ENCODE measurements around the gene ARL15. TPM values are rescaled to one million over a fixed set of nuclear protein-coding genes. Genes with fewer than 3 reads are reported as not detected.
"Not testable (repeated sequence)": the region's sequence is repeated elsewhere in the genome, so short reads cannot be mapped to it uniquely, and the experiment has no call there.

ARL15 gene
- total RNA-seq, 1 donor from 2014 or later: 42.3 TPM

- Histone ChIP-seq H3K36me3 (ENCODE audit: control insufficient read depth in 3 of 3, insufficient read depth in 3 of 3, low read length in 3 of 3) (no peaks in the 10 kb centered on the region), H3K9me3 (ENCODE audit: control insufficient read depth in 3 of 3, low read length in 3 of 3) (no peaks in the 10 kb centered on the region), H3K4me1 (ENCODE audit: control insufficient read depth in 3 of 3, insufficient read depth in 3 of 3, low read length in 3 of 3) (no peaks in the 10 kb centered on the region), H3K4me3 (ENCODE audit: low read length in 3 of 3) (no peak overlapping the region), H3K27ac (ENCODE audit: low read depth, low read length) (no peak overlapping the region), H3K27me3 (ENCODE audit: control insufficient read depth in 3 of 3, insufficient read depth in 3 of 3, low read length in 3 of 3) (no peaks in the 10 kb centered on the region), H3K9ac (ENCODE audit: low read depth in 1 of 3, low read length in 3 of 3) (no peak overlapping the region)
These were observed 436.0 kb downstream of the ARL15 start for GRCh38 chr5:53874409-53874808.

GRCh38 chr5:53873235-53873634, 437.1 kb downstream of the ARL15 start:
- Histone ChIP-seq H3K27me3 (ENCODE audit: control insufficient read depth in 3 of 3, insufficient read depth in 3 of 3, low read length in 3 of 3) (no peaks in the 10 kb centered on the region), H3K36me3 (ENCODE audit: control insufficient read depth in 3 of 3, insufficient read depth in 3 of 3, low read length in 3 of 3) (no peaks in the 10 kb centered on the region), H3K27ac (ENCODE audit: low read depth, low read length) (no peak overlapping the region), H3K4me3 (ENCODE audit: low read length in 3 of 3) (no peak overlapping the region), H3K9me3 (ENCODE audit: control insufficient read depth in 3 of 3, low read length in 3 of 3) (no peaks in the 10 kb centered on the region), H3K4me1 (ENCODE audit: control insufficient read depth in 3 of 3, insufficient read depth in 3 of 3, low read length in 3 of 3) (no peaks in the 10 kb centered on the region), H3K9ac (ENCODE audit: low read depth in 1 of 3, low read length in 3 of 3) (no peak overlapping the region)

- H3K4me3 ChIP-seq (ENCODE audit: low read length in 3 of 3): no peak overlapping the region
- no peaks in the 10 kb centered on the region for H3K27me3 ChIP-seq (ENCODE audit: control insufficient read depth in 3 of 3, insufficient read depth in 3 of 3, low read length in 3 of 3)
- no peak overlapping the region for H3K9ac ChIP-seq (ENCODE audit: low read depth in 1 of 3, low read length in 3 of 3)
- no peaks in the 10 kb centered on the region for H3K36me3 ChIP-seq (ENCODE audit: control insufficient read depth in 3 of 3, insufficient read depth in 3 of 3, low read length in 3 of 3)
- H3K9me3 ChIP-seq (ENCODE audit: control insufficient read depth in 3 of 3, low read length in 3 of 3): no peaks in the 10 kb centered on the region
- H3K27ac ChIP-seq (ENCODE audit: low read depth, low read length): no peak overlapping the region
- H3K4me1 ChIP-seq (ENCODE audit: control insufficient read depth in 3 of 3, insufficient read depth in 3 of 3, low read length in 3 of 3): no peaks in the 10 kb centered on the region
These were observed 438.6 kb downstream of the ARL15 start for GRCh38 chr5:53871775-53872174.

GRCh38 chr5:53871050-53871449, 439.3 kb downstream of the ARL15 start:
- Histone ChIP-seq H3K36me3 (ENCODE audit: control insufficient read depth in 3 of 3, insufficient read depth in 3 of 3, low read length in 3 of 3) (no peaks in the 10 kb centered on the region), H3K27me3 (ENCODE audit: control insufficient read depth in 3 of 3, insufficient read depth in 3 of 3, low read length in 3 of 3) (no peaks in the 10 kb centered on the region)

GRCh38 chr5:53858700-53859456, 451.5 kb downstream of the ARL15 start:
- no peaks in the 10 kb centered on the region for H3K9me3 ChIP-seq (ENCODE audit: control insufficient read depth in 3 of 3, low read length in 3 of 3)
- H3K4me1 ChIP-seq (ENCODE audit: control insufficient read depth in 3 of 3, insufficient read depth in 3 of 3, low read length in 3 of 3): no peaks in the 10 kb centered on the region
- H3K36me3 ChIP-seq (ENCODE audit: control insufficient read depth in 3 of 3, insufficient read depth in 3 of 3, low read length in 3 of 3): no peaks in the 10 kb centered on the region
- no peaks in the 10 kb centered on the region for H3K27me3 ChIP-seq (ENCODE audit: control insufficient read depth in 3 of 3, insufficient read depth in 3 of 3, low read length in 3 of 3)
- no peak overlapping the region for H3K27ac ChIP-seq (ENCODE audit: low read depth, low read length)
- H3K4me3 ChIP-seq (ENCODE audit: low read length in 3 of 3): no peak overlapping the region
- H3K9ac ChIP-seq (ENCODE audit: low read depth in 1 of 3, low read length in 3 of 3): no peak overlapping the region

More at GRCh38 chr5:53871050-53871449, 439.3 kb downstream of the ARL15 start:
- H3K9me3 ChIP-seq (ENCODE audit: control insufficient read depth in 3 of 3, low read length in 3 of 3): no peaks in the 10 kb centered on the region
- H3K4me3 ChIP-seq (ENCODE audit: low read length in 3 of 3): no peak overlapping the region
- no peaks in the 10 kb centered on the region for H3K4me1 ChIP-seq (ENCODE audit: control insufficient read depth in 3 of 3, insufficient read depth in 3 of 3, low read length in 3 of 3)
- no peak overlapping the region for H3K27ac ChIP-seq (ENCODE audit: low read depth, low read length)
- no peak overlapping the region for H3K9ac ChIP-seq (ENCODE audit: low read depth in 1 of 3, low read length in 3 of 3)

- Histone ChIP-seq H3K27me3 (ENCODE audit: control insufficient read depth in 3 of 3, insufficient read depth in 3 of 3, low read length in 3 of 3) (no peaks in the 10 kb centered on the region), H3K27ac (ENCODE audit: low read depth, low read length) (no peak overlapping the region), H3K4me3 (ENCODE audit: low read length in 3 of 3) (no peak overlapping the region), H3K9ac (ENCODE audit: low read depth in 1 of 3, low read length in 3 of 3) (no peak overlapping the region), H3K36me3 (ENCODE audit: control insufficient read depth in 3 of 3, insufficient read depth in 3 of 3, low read length in 3 of 3) (no peaks in the 10 kb centered on the region), H3K9me3 (ENCODE audit: control insufficient read depth in 3 of 3, low read length in 3 of 3) (no peaks in the 10 kb centered on the region), H3K4me1 (ENCODE audit: control insufficient read depth in 3 of 3, insufficient read depth in 3 of 3, low read length in 3 of 3) (no peaks in the 10 kb centered on the region)
These were observed 453.9 kb downstream of the ARL15 start for GRCh38 chr5:53856506-53856905.

GRCh38 chr5:53836851-53837430, 473.4 kb downstream of the ARL15 start:
- H3K9ac ChIP-seq (ENCODE audit: low read depth in 1 of 3, low read length in 3 of 3); H3K27ac ChIP-seq (ENCODE audit: low read depth, low read length); H3K9me3 ChIP-seq (ENCODE audit: control insufficient read depth in 3 of 3, low read length in 3 of 3); H3K27me3 ChIP-seq (ENCODE audit: control insufficient read depth in 3 of 3, insufficient read depth in 3 of 3, low read length in 3 of 3); H3K4me1 ChIP-seq (ENCODE audit: control insufficient read depth in 3 of 3, insufficient read depth in 3 of 3, low read length in 3 of 3); H3K36me3 ChIP-seq (ENCODE audit: control insufficient read depth in 3 of 3, insufficient read depth in 3 of 3, low read length in 3 of 3); H3K4me3 ChIP-seq (ENCODE audit: low read length in 3 of 3): not testable (repeated sequence)

GRCh38 chr5:53834500-53834899, 475.9 kb downstream of the ARL15 start:
- Histone ChIP-seq H3K4me1 (ENCODE audit: control insufficient read depth in 3 of 3, insufficient read depth in 3 of 3, low read length in 3 of 3) (no peaks in the 10 kb centered on the region), H3K4me3 (ENCODE audit: low read length in 3 of 3) (no peak overlapping the region), H3K9ac (ENCODE audit: low read depth in 1 of 3, low read length in 3 of 3) (no peak overlapping the region), H3K27ac (ENCODE audit: low read depth, low read length) (no peak overlapping the region), H3K9me3 (ENCODE audit: control insufficient read depth in 3 of 3, low read length in 3 of 3) (peaks cover 0 to 3% (median 0%) of the 10 kb centered on the region in 3 donors), H3K36me3 (ENCODE audit: control insufficient read depth in 3 of 3, insufficient read depth in 3 of 3, low read length in 3 of 3) (no peaks in the 10 kb centered on the region), H3K27me3 (ENCODE audit: control insufficient read depth in 3 of 3, insufficient read depth in 3 of 3, low read length in 3 of 3) (no peaks in the 10 kb centered on the region)

Small RNAs within 50 kb of the gene (small RNA-seq; reads per million reads assigned to genes)
- gene AC008873.1: not detected
- not detected for gene MIR4459
- gene MIR581: 0.12 reads per million
- gene RNU6-272P: not detected

Other genes with a start within 250 kb of the ARL15 start
- 151 TPM for gene HSPB3, start 145.1 kb upstream of the ARL15 start, total RNA-seq
- 29.2 TPM for gene SNX18, start 207.2 kb upstream of the ARL15 start, total RNA-seq

Measured in skeletal muscle tissue (tissue), 5 donors.